Mesenteric fat pad (tissue), 1 donor: Measurements from ENCODE around the gene TMCC2. TPM values are rescaled to one million over a fixed set of nuclear protein-coding genes. Genes with fewer than 3 reads are reported as not detected.
A peak's percentile ranks its signal among the peaks of the same experiment; 100 is the strongest.

Source experiments
- DNase-seq: peaks from one replicate; pipeline ENCODE4 v3.0.0-alpha.2; 2020; ENCODE audit warnings: low spot score
- total RNA-seq: library from RNA; stranded (reverse); fragmentation: NEBNext Ultra II Directional; extraction: Animal tissue kit (Norgen Biotek cat#: 25700); gene quantifications from one replicate; pipeline ENCODE4 v1.2.1, GENCODE V29; 2021
- donor health status: DM: yes; HTN: yes; CAD: no.

The TMCC2 gene
- total RNA-seq, 1 donor from 2014 or later = 1.1 TPM

DNA sequence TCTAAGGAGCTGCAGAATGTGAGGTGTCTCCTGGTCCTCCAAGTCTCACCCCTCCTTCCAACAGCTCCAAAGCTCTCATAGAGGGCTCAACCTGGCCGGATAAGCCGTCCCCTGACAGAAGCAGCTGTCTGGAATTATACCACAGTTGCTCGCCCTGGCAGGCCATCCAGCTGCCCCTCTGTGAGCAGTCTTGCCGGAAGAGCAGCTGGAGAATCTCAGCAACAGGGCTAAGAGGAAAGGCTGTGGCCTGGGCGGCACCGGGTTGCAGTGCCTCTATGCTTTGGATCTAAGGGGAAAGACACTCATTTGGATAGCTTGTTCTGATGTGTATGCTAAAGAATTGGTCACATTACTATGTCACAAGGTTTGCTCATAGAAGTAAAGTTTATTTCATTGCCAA lies 12.4 kb downstream of the TMCC2 start:
- DNase-seq = peak; percentile 74

DNA sequence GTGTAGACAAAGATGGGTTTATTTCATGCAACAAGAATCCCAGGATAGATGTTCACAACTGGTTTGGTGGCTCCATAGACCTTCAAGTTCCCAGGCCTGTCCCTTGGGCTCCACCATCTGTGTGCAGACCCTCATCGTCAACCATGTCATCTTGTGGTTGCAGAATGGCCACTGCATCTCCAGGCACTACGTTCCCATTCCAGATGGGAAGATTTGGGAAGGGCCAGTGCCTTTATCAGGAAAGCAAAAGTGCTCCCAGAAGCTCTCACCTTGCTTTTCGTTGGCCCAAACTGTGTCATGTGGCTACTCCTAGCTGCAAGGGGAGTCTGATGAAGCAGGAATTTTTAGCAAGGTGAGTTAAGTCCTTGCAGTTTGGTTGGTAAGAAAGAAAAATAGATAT lies 12.8 kb downstream of the TMCC2 start:
- peak; percentile 47 for DNase-seq

DNA sequence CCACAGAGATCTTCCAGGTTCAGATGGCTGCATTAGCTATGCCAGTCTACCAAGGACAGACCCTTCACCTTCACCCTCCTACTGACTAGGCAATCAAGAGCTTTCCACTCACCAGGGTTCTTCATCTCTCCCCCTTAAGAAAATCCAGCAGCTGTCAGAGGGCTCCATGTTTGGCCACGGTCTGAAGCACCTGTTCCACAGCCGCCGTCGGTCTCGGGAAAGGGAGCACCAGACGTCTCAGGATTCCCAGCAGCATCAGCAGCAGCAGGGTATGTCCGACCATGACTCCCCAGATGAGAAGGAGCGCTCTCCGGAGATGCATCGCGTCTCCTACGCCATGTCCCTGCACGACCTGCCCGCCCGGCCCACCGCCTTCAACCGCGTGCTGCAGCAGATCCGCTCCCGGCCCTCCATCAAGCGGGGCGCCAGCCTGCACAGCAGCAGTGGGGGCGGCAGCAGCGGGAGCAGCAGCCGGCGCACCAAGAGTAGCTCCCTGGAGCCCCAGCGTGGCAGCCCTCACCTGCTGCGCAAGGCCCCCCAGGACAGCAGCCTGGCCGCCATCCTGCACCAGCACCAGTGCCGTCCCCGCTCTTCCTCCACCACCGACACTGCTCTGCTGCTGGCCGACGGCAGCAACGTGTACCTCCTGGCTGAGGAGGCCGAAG lies 13.8 kb downstream of the TMCC2 start:
- no peak for DNase-seq

DNA sequence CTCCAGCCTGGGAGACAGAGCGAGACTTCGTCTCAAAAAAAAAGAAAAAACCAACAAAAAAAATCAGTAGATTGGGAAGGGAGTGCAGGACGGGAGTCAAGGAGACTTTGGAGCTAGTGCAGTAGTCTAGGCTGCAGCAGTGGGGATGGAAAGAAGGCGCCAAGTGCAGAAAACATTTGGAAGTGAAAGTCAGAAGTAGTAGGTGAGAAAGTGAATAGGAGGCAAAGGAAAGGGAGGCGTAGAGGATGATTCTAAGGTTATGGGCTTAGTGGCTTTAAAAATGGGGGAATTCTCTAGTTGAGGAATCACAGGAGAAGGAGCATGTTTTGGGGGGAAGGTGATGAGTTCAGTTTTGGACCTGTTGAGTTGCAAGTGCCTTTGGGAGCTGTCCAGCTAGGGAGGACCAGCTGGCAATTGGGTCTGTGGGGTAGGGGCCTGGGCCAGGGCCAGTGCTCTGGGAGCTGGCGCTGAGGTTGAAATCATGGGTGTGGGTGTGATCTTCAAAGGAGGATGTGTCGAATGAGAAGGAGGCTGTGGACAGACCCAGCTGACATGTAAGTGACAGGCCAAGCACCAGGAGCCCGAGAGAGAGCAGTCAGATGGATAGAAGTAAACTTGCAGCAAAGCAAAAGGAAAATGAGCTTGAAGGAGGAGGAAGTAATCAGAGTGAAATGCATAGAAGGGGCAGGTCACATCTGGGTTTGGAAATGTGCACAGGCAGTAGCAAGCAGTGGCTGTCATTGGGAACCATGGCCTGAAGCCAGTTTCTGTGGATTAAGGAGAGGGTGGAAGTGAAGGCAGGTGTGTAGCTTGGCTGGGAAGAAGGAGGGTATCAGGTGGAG lies 15.8 kb downstream of the TMCC2 start:
- no peak for DNase-seq

DNA sequence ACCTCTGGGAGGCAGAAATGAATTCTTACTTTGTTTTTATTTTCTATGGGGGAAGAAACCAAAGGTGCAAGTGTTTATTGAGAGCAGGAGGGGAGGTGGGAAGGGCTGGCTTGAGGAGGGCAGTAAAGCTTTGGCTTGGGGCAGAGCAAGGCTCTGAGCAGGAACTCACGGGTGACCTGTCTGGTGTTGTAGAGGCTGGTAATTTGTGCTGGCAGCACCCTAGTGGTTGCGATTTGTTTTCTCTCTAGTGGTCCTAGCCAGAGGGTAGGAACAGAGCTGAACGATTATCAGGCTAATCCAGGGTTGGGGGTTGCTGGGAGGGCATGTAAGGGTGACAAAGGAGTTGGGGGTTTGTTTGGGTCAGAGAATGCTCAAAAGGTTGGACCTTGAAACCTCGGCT lies 16.6 kb downstream of the TMCC2 start:
- no peak for DNase-seq

DNA sequence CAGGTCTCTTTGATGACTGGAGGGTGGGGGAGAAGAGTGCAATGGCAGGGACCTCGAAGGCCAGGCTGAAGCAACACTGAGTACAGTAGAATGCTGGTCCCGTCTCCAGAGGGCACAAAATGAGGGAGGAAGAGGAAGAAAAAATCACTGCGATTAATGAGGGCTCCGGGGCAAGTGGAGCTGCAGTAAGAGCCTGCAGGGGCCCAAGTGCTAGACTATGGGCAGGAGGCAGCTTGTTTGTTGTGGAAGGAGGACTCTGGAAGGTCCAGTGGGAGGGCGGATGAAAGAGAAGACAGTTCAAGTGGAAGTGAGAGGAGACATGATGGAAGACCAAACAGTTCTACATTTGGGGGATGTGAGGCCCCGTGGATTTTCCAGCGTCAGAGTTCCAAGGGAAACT lies 17.4 kb downstream of the TMCC2 start:
- no peak for DNase-seq

DNA sequence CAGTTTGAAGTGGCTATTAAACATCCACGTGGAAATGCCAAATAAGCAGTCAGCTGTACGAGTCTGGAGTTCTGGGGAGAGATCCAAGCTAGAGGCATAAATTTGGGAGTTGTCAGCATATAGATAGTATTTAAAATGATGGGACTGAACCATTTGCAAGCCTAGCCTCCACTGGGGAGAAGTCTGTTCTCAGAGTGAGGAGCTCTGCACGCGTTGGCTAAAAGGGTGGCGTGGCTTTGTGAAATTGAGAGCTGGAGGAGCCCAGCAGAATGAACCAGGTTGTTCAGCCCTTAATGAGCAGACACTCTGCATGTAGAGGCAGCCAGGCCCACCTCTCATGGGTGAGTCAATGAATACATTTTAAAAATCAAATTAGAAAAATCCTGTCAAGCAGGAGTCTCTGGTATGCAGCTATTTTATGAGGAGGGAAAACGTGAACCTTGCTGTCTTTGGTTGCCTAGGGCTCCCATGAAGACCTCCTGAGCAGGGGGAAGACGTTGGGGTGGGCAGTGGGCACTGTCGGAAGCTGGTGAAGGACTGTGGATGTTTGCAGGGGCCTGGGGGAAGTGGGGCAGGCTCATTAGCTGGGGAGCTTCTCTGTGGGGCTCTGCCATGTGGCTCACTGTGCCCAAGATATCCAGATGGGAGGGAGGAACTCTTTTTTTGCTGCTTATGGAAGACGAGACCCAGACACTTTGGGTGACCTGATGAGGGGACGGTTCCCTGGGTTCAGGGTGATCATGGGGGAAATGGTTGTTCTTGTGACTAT lies 18.8 kb downstream of the TMCC2 start:
- DNase-seq = no peak

DNA sequence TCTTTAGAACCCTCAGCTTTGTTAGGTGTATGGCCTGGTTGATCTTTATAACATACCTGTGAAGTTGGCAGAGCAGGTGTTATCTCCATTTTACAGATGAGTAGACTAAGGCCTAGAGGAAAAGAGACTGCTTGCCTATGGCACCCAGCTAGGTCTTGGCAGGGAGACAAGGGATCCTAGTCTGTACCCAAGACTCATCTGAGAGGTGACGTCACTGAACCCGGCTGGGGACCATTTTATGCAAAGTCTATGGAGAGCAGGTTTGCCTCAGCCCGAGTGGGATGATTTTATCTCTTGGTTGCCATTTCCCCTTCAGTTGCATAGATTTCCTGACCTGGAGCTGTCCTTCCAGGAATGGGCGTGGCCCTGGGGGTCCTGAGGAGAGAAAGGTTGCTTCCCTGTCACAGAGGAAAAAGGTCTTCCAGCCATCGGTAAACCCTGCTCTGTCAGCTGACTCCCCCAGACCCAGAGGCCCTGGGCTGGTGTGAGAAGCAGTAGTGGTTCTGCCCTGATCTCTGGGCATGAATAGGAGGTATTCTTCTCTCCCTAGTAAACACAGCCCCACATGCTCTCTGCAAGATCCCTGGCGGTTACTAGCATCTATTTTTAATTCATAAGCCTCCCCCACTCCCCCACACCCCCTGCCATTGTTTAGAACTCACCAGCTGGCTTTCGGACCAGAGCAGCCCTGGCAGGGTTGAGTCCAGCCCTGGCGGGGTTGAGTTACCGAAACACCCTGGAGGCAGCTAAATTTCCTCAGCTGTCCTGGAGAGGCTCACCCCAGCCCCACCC lies 19.6 kb downstream of the TMCC2 start:
- DNase-seq = no peak

DNA sequence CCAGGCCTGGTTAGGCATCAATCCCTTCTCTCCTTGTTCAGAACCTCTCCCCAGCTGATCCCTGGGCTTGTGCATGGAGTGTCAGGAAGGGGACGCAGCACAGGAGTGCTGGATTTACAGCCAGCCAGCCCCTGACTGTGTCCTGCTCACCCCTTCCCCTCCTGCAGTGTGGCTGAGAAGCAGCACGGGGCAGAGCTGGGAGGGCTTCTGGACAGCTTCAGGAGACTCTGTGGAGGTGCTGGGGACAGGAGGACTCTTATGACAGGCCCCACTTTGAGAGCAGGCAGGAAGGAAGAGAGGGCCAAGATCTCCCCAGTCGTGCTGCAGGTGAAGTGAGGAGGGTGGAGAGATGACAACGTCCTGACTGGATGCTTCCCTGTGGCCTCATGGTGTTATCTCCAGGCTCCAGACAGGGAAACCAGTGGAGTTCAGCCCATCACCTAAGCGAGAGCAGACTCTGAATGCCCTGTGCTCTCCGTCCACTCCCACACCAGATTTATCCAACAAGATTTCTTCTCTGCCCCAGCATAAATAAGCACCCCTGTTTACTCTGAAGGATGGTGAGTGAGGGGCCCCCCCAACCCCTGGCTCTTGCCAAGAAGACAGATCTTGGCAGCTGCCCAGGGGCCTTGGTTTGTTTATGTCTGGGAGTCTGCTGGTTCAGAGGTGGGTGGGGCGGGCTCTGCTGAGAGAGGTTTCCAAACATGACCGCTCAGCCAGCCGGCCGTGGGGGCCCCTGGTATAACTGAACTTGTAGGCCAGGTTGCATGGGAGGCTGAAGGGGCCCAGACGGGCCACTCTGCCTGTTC lies 21.3 kb downstream of the TMCC2 start:
- no peak for DNase-seq

DNA sequence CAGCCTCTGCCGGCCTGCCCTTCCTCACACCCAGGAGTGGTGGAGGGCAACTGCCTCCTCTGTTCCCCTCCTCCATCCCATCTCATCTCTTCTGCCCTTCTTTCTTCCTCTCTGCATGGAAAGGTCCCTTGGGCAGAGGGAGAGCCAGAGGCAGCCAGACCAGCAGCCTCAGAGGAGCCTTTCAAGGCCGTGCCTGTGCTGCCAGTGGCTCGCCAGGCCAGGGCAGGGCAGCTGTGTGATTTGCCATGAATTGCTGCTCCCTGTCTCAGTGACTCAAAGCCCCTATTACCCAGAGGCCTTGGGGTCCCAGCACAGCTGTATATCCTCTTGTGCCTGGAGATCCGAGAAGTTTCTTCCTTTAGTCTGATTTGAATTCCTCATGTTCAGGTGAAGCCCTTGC lies 21.9 kb downstream of the TMCC2 start:
- DNase-seq = no peak

DNA sequence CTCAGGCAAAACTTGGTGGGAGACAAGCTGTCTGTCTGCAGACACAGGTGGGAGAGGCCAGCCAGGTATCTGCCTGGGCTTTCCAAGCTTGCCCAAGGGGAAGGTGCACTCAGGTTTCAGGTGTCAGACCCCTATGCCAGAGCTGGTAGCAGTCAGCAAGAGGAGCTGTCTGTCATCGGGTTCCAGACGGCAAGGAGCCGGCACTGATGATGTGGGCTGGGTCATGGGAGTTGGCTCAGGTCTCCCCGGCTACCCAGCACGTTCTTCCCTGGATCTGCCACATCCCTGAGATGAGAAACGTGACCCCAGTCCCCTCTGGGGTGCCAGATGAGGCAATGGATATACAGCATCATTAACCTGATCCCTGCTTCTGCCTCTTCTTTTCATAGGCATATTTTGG lies 23.0 kb downstream of the TMCC2 start:
- DNase-seq = no peak

DNA sequence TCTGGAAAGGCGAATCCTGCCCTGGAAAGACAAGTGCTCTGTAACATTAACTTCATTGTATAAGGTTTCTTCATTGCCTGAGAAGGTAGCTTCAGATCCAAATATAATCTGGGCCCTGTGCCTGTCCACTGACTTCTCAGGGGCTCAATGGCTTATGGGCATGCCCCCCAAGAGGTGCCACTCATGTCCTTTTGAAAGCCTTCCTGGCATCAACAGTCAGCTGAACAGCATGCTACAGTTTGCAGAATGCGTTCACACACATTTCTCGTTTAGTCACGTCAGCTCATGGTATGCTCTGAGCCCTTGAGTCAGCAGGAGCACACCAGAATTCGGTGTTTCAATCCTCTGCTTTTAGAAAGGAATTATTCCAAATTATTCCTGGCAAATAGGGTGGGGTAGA lies 23.8 kb downstream of the TMCC2 start:
- DNase-seq = no peak

DNA sequence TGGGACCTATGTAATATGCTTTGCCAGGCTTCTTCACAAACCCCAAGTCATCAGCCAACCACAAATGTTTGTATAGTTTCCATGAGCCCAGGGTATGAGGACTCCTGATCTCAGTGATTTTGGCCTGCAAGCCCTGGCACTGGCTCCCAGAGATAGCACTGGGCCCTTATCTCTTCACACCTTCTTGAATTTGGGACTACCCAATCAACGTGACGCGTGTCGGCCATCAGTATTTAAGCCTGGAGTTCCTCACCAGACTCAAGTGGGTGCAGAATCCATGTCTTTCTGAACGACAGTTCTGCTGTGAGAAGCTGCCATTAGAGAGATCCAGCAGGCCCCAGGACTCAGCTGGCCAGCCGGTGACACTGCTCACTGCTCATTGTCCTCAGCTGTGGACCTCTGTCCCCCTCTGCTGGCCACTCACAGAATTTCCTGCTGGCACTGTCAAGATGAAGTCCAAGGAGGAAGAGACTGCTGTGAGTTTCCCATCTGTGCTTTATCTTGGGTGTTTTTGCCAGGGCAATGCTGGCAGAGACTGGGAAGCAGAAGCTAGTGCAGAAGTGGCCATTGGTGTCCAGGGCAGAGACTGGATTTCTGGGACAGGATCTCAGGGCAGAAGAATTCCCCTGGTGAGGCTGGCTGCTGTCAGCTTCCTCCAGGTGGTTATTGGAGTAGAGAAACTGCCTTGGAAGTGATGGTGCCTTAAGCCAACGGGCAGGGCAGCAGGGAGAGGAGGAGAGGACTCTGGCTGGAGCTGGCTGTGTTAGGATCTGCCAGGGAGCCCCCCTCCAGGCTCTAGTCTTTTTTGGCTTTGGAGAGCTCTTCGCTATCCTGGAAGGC lies 28.4 kb downstream of the TMCC2 start:
- DNase-seq = no peak

DNA sequence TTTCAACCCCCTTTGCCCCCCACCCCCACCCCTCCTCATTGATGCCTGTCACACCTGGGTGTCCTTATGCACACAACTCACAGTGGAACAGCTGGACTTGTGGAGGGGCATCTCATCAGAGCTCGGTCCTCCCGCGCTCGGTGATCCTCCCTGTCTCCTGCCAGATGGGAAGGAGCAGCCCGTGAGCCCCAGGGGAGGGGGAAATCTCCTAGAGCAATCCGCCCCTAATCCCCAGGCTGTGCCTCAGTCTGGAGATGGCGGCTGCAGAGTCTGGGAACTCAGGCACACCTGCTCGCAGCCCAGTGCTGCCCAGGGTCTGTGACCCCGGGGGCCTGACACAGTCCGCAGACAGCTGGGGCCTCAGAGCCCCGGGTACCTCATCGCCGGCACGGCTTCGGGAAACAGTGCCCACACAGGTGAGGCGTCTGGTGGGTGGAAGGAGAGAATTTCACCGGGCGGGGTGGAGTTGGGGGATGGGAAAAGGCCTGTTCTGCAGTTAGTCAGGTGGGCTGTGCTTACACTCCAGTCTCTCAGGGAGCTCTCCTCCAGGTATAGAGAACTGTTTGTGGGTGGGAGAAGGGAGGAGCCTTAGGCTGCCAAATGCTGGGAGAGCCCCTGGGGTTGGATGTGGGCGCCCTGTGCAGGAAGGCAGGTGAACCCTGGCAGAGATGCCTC lies 29.3 kb downstream of the TMCC2 start:
- no peak for DNase-seq

DNA sequence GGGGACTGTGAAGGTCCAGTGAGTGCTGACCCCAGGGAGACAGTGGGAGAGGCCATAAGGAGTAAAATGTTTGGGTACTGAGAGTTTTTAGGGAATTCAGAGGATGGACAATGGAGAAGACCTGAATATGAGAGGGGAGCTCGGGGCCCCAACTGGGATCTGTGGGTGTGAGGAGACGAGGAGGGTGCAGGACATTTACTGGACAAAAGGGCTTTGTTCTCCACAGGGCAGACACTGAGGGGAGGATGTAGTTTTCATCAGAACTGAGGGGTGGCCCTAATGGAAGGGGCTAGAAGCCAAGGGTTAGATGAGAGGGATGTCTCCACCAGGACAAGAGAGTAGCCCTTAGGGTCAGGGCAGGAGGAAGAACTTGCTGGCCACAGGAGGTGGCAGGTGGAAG lies 30.0 kb downstream of the TMCC2 start:
- no peak for DNase-seq

DNA sequence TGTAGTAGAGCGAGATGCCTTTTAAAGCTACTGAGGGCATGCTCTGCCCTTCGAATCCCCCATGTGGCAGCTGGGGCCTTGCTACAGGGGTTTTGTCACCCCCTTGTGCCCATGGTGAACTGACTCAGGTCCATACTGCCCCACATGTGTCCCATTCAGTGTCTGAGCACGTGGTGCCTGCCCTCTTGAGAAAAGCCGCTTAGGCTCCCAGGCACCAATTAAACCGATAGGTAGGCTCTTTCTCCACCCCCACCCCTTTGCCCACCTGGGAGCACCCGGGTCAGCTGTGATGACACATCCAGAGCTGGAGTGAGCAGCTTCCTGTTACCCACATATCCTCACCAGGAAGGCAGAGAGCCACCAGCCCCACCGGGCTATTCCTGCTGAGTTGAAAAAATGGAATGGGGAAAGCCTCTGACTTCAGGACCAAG lies 30.5 kb downstream of the TMCC2 start:
- no peak for DNase-seq

DNA sequence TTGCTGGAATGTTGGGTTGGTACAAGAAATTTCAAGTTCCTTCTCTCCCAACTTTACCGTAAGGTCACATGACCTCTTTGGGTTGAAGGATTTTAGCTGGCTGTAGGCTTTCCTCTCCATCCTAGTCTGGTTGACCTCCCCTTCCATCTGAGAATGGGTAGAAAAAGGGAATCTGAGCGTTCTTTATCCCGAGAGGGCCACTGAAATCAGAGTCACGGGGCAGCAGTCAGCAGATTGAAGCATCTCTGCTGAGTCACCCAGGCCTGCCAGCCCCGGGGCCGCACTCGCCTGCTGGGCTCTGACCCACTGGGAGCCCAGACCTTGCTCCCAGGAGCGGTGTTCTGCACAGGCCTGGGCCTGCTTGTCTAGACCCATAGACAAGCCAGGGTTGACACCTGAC lies 31.0 kb downstream of the TMCC2 start:
- DNase-seq = no peak

DNA sequence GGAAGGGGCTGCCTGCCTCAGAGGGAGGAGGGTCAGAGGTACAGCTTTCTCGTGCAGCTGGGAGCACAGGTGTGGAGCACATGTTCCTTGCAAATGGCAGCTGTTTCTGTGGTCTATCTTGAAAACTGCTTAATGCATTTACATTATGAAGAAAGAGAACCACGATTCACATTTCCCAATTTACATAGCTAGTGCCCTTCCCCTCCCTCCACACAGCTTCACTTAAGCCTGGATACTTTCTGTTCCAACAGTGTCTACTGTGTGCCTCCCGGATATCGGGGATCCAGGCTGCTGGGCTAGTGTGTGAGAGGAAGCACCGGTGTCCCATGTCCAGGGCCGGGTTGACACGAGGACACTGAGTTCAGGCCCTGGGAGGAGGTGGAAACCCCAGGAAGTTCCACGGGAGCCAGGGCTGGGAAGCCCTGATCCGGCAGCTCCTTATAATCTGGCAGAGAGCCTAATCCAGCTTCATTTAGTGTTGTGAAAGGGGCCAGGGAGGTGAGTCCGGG lies 31.6 kb downstream of the TMCC2 start:
- no peak for DNase-seq

DNA sequence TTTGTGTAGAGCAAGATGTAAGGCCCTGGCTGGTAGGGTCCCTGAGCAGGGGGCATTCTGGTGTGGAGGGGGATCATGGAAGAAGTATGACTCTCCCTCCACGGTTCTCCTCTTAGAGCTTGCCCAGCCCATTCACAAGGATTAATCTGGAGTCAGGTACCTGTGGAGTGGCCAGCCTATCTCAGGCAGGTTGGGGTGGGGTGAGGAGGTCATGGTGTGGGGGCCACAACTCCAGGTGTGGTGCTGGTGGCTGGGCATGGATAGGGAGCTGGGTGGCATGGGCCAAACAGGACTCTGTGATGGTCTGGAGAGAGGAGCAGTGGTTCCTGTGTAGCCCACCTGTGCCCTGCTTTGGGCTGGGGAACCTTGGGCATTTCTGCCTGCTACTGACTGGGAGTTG lies 32.3 kb downstream of the TMCC2 start:
- no peak for DNase-seq
